CD4-positive, alpha-beta T cell treated with Interleukin-6 at 100 ng/mL for 8 hours (primary cell): ENCODE measurements around the gene RBM8A.

ENCODE experiments used
- DNase-seq: peaks from one replicate; pipeline ENCODE4 v3.0.0-alpha.2; 2020; ENCODE audit warnings: mixed read lengths, low spot score

RBM8A gene

GRCh38 chr1:145874646-145875045 is 52.6 kb downstream of the RBM8A start:
- no peak for DNase-seq

- peak; percentile 23 for DNase-seq
These were observed 55.0 kb downstream of the RBM8A start for GRCh38 chr1:145871994-145872924.
